HCT116 (cell line): ENCODE results near the gene SNAP29. TPM values are rescaled to one million over a fixed set of nuclear protein-coding genes. Genes with fewer than 3 reads are reported as not detected.
A peak's percentile ranks its signal among the peaks of the same experiment; 100 is the strongest.
"Not testable (repeated sequence)": the region's sequence is repeated elsewhere in the genome, so short reads cannot be mapped to it uniquely, and the experiment has no call there.

Source experiments
- ATAC-seq: fragments of 200-7000 bp; cut with Tn5 transposase; 2 replicates; pipeline ENCODE4 v1.9.1; 2020; ENCODE audit warnings: mild to moderate bottlenecking, moderate library complexity
- BruUV-seq: library from RNA; stranded (reverse); fragments of 400-500 nt; replicated peaks from 2 replicates; lab custom pipeline; 2021; lab: Mats Ljungman, UMichigan
- CTCF ChIA-PET: fragments of 300-600 bp; sonication (Branson Sonifier 250); formaldehyde crosslinking; loops from one replicate; lab custom pipeline; 2021; ENCODE audit warnings: antibody characterized with exemption; lab: Charles Lee
- POLR2A ChIA-PET: fragments of 300-600, 350-600 bp; sonication (Branson Sonifier 250); formaldehyde crosslinking; loops from one replicate; lab custom pipeline; 2021; ENCODE audit warnings: antibody characterized with exemption; lab: Charles Lee
- RAD21 ChIA-PET, 2 experiments: fragments of 300-600 bp; sonication (Branson Sonifier 250); formaldehyde crosslinking; loops; one replicate each; lab custom pipeline; 2023; ENCODE audit warnings: low total read pairs in 2 of 2; ENCODE audit not compliant: uncharacterized antibody in 2 of 2, unreplicated experiment in 2 of 2, low non-redundant PET in 1 of 2; lab: Charles Lee
- DNase-seq: peaks from one replicate; pipeline ENCODE4 v3.0.0-alpha.2; 2010; ENCODE audit warnings: low read depth, low spot score
- H2AFZ ChIP-seq: fragments of 200-600 bp; shearing (Covaris generic), sonication (generic); 2 replicates; pipeline ENCODE4 v1.6.1; 2017; ENCODE audit warnings: low read depth, mixed run types, mixed read lengths, antibody characterized with exemption, low read length; ENCODE audit not compliant: poor library complexity, severe bottlenecking
- H3K27ac ChIP-seq: 2 replicates; pipeline ENCODE4 v1.5.1; 2012; ENCODE audit warnings: low read depth, low read length
- H3K27me3 ChIP-seq: fragments of 200-600 bp; sonication (generic); 2 replicates; pipeline ENCODE4 v1.6.1; 2016; ENCODE audit warnings: mixed run types, low read length, mixed read lengths; ENCODE audit not compliant: insufficient read depth
- H3K36me3 ChIP-seq, 2 experiments: fragments of 200-500 bp in 1 of 2; fragments of 200-600 bp in 1 of 2; sonication (Bioruptor generic) in 1 of 2; sonication (generic) in 1 of 2; 2 replicates each; pipeline versions ENCODE4 v1.5.1 to v1.6.1; 2014 to 2016; ENCODE audit warnings: low read length in 2 of 2, inconsistent platforms in 1 of 2, mixed read lengths in 1 of 2, mixed run types in 1 of 2; ENCODE audit not compliant: insufficient read depth in 2 of 2, control insufficient read depth in 1 of 2
- H3K4me1 ChIP-seq, 2 experiments: fragments of 200-600 bp in 1 of 2; sonication (generic) in 1 of 2; 2 replicates each; pipeline versions ENCODE4 v1.5.1 to v1.6.1; 2012 to 2017; ENCODE audit warnings: low read length in 2 of 2, inconsistent platforms in 1 of 2, mild to moderate bottlenecking in 1 of 2, mixed read lengths in 1 of 2, mixed run types in 1 of 2, moderate library complexity in 1 of 2; ENCODE audit not compliant: insufficient read depth in 2 of 2, control insufficient read depth in 1 of 2
- H3K4me2 ChIP-seq: fragments of 200-600 bp; sonication (generic); 2 replicates; pipeline ENCODE4 v1.6.1; 2017; ENCODE audit warnings: mixed run types, low read length, mixed read lengths
- H3K4me3 ChIP-seq, 2 experiments: fragments of 200-600 bp in 1 of 2; sonication (generic) in 1 of 2; replicated peaks in 1 of 2; 2 replicates each; pipeline ENCODE4 v1.5.1; 2011 to 2016; ENCODE audit warnings: low read length in 2 of 2, control low read depth in 1 of 2, low read depth in 1 of 2, mild to moderate bottlenecking in 1 of 2, mixed read lengths in 1 of 2, mixed run types in 1 of 2
- H3K79me2 ChIP-seq: fragments of 200-600 bp; sonication (generic); 2 replicates; pipeline ENCODE4 v1.6.1; 2017; ENCODE audit warnings: mild to moderate bottlenecking, mixed run types, low read length, moderate library complexity, mixed read lengths; ENCODE audit not compliant: insufficient read depth
- H3K9ac ChIP-seq: fragments of 200-600 bp; sonication (generic); 2 replicates; pipeline ENCODE4 v1.6.1; 2016; ENCODE audit warnings: low read length, mixed read lengths
- H3K9me2 ChIP-seq: fragments of 200-600 bp; sonication (generic), shearing (Covaris generic); 2 replicates; pipeline ENCODE4 v1.6.1; 2017; ENCODE audit warnings: mixed run types, mild to moderate bottlenecking, moderate library complexity; ENCODE audit not compliant: insufficient read depth
- H3K9me3 ChIP-seq, 2 experiments: fragments of 200-500 bp in 1 of 2; fragments of 200-600 bp in 1 of 2; sonication (Bioruptor generic) in 1 of 2; sonication (generic) in 1 of 2; 2 replicates each; pipeline ENCODE4 v1.6.1; 2014 to 2017; ENCODE audit warnings: low read length in 2 of 2, mixed read lengths in 2 of 2, inconsistent platforms in 1 of 2, low read depth in 1 of 2, mild to moderate bottlenecking in 1 of 2, mixed run types in 1 of 2, moderate library complexity in 1 of 2; ENCODE audit not compliant: control insufficient read depth in 1 of 2, insufficient read depth in 1 of 2
- H4K20me1 ChIP-seq: fragments of 200-600 bp; sonication (generic), shearing (Covaris generic); 2 replicates; pipeline ENCODE4 v1.6.1; 2017; ENCODE audit warnings: mixed run types, mild to moderate bottlenecking, moderate library complexity; ENCODE audit not compliant: insufficient read depth
- EZH2 ChIP-seq: fragments of 200-600 bp; sonication (generic); IDR thresholded peaks from 2 replicates; pipeline ENCODE4 v1.6.1; 2017; ENCODE audit warnings: antibody characterized with exemption, mixed run types
- EZH2phosphoT487 ChIP-seq: fragments of 200-600 bp; IDR thresholded peaks from 2 replicates; pipeline ENCODE4 v1.6.1; 2018; ENCODE audit warnings: antibody characterized with exemption, borderline replicate concordance
- POLR2A ChIP-seq: IDR thresholded peaks from 2 replicates; pipeline ENCODE4 v1.7.0; 2011; ENCODE audit warnings: borderline replicate concordance; ENCODE audit not compliant: insufficient read depth, insufficient read length; ENCODE audit errors: extremely low read depth
- RAD21 ChIP-seq: IDR thresholded peaks from 2 replicates; pipeline ENCODE4 v1.6.1; 2012; ENCODE audit warnings: low read depth, mild to moderate bottlenecking
- ZFX ChIP-seq: fragments of 450-650 bp; IDR thresholded peaks from 2 replicates; pipeline ENCODE4 v1.6.1; 2017
- ZNF274 ChIP-seq: fragments of 200-500 bp; sonication (Bioruptor generic); IDR thresholded peaks from 2 replicates; pipeline ENCODE4 v1.6.1; 2014; ENCODE audit warnings: mild to moderate bottlenecking, low read depth, low read length, inconsistent platforms
- intact Hi-C: fragments of 100-400 bp; cut with micrococcal nuclease; formaldehyde crosslinking; loops from 2 replicates; pipeline ENCODE4 v1.10.0; 2022
- total RNA-seq: library from RNA; stranded (reverse); gene quantifications from one replicate; pipeline ENCODE4 v1.2.1, GENCODE V29; 2021; ENCODE audit not compliant: unreplicated experiment
- TF ChIP-seq, protein P1 (sequence below): IDR thresholded peaks from 2 replicates; pipeline ENCODE4 v1.6.1; 2012

The SNAP29 gene
- total RNA-seq, 1 experiment from 2014 or later, result 27.3 TPM

DNA sequence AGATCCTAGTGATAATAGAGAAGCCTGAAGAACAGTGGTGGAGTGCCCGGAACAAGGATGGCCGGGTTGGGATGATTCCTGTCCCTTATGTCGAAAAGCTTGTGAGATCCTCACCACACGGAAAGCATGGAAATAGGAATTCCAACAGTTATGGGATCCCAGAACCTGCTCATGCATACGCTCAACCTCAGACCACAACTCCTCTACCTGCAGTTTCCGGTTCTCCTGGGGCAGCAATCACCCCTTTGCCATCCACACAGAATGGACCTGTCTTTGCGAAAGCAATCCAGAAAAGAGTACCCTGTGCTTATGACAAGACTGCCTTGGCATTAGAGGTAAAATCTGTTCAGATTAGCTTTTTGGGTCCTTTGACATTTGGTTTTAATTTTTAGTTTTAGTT is 75.1 kb downstream of the SNAP29 start:
- ChIA-PET RAD21 (no interaction called here), POLR2A (no interaction called here), CTCF (interaction anchor here (1.0 kb wide), 1 partner anchor 17 kb away, joined by 3 read pairs; the partner anchor contains the start of gene CRKL)
- H3K27me3 ChIP-seq, result no peaks in the 10 kb centered on the region
- peaks cover 19 to 27% of the 10 kb centered on the region in 2 experiments; a peak in 3 of 4 replicates for H3K36me3 ChIP-seq
- TF ChIP-seq EZH2phosphoT487, result no peak
- no peak for TF ChIP-seq ZNF274
- TF ChIP-seq, protein P1, sequence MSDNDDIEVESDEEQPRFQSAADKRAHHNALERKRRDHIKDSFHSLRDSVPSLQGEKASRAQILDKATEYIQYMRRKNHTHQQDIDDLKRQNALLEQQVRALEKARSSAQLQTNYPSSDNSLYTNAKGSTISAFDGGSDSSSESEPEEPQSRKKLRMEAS, result no peak
- no peak for TF ChIP-seq EZH2
- TF ChIP-seq ZFX, result no peak
- no peak for TF ChIP-seq RAD21
- no peak for TF ChIP-seq POLR2A
- DNase-seq (no peak), ATAC-seq (no peak)
- no peaks in the 10 kb centered on the region for H3K9me3 ChIP-seq
- BruUV-seq, result no TSS peak
- H3K9ac ChIP-seq, result no peak overlapping the region
- H3K4me2 ChIP-seq, result no peak overlapping the region
- H3K79me2 ChIP-seq, result peaks cover 99% of the 10 kb centered on the region
- no peak overlapping the region for H2AFZ ChIP-seq
- H3K4me1 ChIP-seq, result no peaks in the 10 kb centered on the region; a peak in 1 of 4 replicates
- H3K4me3 ChIP-seq, result no peak overlapping the region
- no peak overlapping the region for H3K27ac ChIP-seq
- peaks cover 45% of the 10 kb centered on the region; the same call in 1 of the 2 replicates for H4K20me1 ChIP-seq
- intact Hi-C loops, result no loop called here
- H3K9me2 ChIP-seq, result no peaks in the 10 kb centered on the region

DNA sequence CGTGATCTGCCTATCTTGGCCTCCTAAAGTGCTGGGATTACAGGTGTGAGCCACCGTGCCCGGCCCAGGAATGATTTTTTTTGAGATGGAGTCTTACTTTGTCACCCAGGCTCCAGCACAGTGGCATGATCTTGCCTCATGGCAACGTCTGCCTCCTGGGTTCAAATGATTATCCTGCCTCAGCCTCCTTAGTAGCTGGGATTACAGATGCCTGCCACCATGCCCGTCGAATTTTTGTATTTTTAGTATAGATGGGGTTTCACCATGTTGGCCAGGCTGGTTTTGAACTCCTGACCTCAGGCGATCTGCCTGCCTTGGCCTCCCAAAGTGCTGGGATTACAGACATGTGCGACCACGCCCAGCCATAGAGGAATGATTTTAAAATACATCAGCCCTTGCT is 76.2 kb downstream of the SNAP29 start:
- DNase-seq, H2AFZ ChIP-seq, H3K27me3 ChIP-seq, H3K4me1 ChIP-seq, CTCF ChIA-PET, RAD21 ChIA-PET, H3K9me2 ChIP-seq, H3K9me3 ChIP-seq, H3K9ac ChIP-seq, H3K4me3 ChIP-seq, H3K27ac ChIP-seq, ATAC-seq, H3K4me2 ChIP-seq, intact Hi-C loops, POLR2A ChIA-PET: not testable (repeated sequence)
- H3K36me3 ChIP-seq, result peaks cover 19 to 27% of the 10 kb centered on the region in 2 experiments; a peak in 3 of 4 replicates
- H4K20me1 ChIP-seq, result peaks cover 41% of the 10 kb centered on the region; the same call in 1 of the 2 replicates
- TSS peak; percentile 14 for BruUV-seq
- H3K79me2 ChIP-seq, result peaks cover 100% of the 10 kb centered on the region

DNA sequence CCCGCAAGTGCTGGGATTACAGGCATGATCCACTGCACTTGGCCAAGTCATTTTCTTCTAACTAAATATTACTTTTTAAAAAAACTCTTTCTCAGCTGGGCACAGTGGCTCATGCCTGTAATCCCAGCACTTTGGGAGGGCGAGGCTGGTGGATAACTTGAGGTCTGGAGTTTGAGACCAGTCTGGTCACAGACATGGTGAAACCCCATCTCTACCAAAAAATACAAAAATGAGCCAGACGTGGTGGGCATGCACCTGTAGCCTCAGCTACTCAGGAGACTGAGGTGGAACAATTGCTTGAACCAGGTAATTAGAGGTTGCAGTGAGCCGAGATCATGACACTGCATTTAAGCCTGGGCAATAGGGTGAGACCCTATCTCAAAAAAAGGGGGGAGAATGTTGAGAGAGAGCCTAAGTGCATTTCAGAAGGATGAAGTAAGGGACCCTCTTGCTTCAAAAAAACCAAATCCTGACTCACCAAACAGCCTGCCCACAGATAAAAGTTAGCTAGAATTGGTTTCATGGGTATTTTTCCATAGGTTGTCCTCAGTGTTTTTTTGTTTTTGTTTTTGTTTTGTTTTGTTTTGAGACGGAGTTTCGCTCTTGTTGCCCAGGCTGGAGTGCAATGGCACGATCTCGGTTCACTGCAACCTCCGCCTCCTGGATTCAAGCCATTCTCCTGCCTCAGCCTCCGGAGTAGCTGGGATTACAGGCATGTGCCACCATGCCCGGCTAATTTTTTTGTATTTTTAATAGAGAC is 77.2 kb downstream of the SNAP29 start:
- ATAC-seq, H3K27me3 ChIP-seq, H3K9me2 ChIP-seq, BruUV-seq, H3K9me3 ChIP-seq, H2AFZ ChIP-seq, H3K27ac ChIP-seq, RAD21 ChIA-PET, intact Hi-C loops, CTCF ChIA-PET, POLR2A ChIA-PET, H3K4me2 ChIP-seq, DNase-seq, H3K4me1 ChIP-seq, H3K9ac ChIP-seq, H3K4me3 ChIP-seq: not testable (repeated sequence)
- Histone ChIP-seq H4K20me1 (peaks cover 48% of the 10 kb centered on the region; the same call in 1 of the 2 replicates), H3K79me2 (peaks cover 100% of the 10 kb centered on the region), H3K36me3 (peaks cover 19 to 27% of the 10 kb centered on the region in 2 experiments; a peak in 3 of 4 replicates)
